Measurements from ENCODE around the gene PSMB11.
A peak's percentile ranks its signal among the peaks of the same experiment; 100 is the strongest.

PSMB11 gene

GRCh38 chr14:23069413-23069806, 27.4 kb downstream of the PSMB11 start:
- no peak for TF ChIP-seq EZH2 (IDR thresholded peaks at IDR 0.05; ENCODE audit: borderline replicate concordance, low read length)
- TF ChIP-seq, protein P1, sequence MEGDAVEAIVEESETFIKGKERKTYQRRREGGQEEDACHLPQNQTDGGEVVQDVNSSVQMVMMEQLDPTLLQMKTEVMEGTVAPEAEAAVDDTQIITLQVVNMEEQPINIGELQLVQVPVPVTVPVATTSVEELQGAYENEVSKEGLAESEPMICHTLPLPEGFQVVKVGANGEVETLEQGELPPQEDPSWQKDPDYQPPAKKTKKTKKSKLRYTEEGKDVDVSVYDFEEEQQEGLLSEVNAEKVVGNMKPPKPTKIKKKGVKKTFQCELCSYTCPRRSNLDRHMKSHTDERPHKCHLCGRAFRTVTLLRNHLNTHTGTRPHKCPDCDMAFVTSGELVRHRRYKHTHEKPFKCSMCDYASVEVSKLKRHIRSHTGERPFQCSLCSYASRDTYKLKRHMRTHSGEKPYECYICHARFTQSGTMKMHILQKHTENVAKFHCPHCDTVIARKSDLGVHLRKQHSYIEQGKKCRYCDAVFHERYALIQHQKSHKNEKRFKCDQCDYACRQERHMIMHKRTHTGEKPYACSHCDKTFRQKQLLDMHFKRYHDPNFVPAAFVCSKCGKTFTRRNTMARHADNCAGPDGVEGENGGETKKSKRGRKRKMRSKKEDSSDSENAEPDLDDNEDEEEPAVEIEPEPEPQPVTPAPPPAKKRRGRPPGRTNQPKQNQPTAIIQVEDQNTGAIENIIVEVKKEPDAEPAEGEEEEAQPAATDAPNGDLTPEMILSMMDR (IDR thresholded peaks at IDR 0.05; ENCODE audit: low read length), result no peak
- Histone ChIP-seq H3K4me1 (ENCODE audit: insufficient read depth, low read length, severe bottlenecking) (peaks cover 32% of the 10 kb centered on the region), H3K27ac (ENCODE audit: low read depth, low read length, poor library complexity, severe bottlenecking) (peak overlapping the region; percentile 3), H3K9me2 (ENCODE audit: low read depth, low read length) (no peaks in the 10 kb centered on the region), H3K36me3 (ENCODE audit: insufficient read depth, low read length) (peaks cover 57% of the 10 kb centered on the region), H3K79me2 (ENCODE audit: insufficient read depth, low read length) (peaks cover 11% of the 10 kb centered on the region), H3K27me3 (ENCODE audit: insufficient read depth, low read length) (no peaks in the 10 kb centered on the region), H4K20me1 (ENCODE audit: insufficient read depth, low read length) (no peaks in the 10 kb centered on the region), H3K9me3 (ENCODE audit: low read length) (no peaks in the 10 kb centered on the region), H3F3A (ENCODE audit: insufficient read depth, low read length) (no peaks in the 10 kb centered on the region), H3K9ac (ENCODE audit: low read length) (no peak overlapping the region; the same call in 1 of the 2 replicates), H3K4me2 (ENCODE audit: low read length) (peak overlapping the region; percentile 24), H2AFZ (ENCODE audit: low read length) (no peak overlapping the region), H3K4me3 (ENCODE audit: low read depth, low read length, poor library complexity, severe bottlenecking) (no peak overlapping the region)

DNA sequence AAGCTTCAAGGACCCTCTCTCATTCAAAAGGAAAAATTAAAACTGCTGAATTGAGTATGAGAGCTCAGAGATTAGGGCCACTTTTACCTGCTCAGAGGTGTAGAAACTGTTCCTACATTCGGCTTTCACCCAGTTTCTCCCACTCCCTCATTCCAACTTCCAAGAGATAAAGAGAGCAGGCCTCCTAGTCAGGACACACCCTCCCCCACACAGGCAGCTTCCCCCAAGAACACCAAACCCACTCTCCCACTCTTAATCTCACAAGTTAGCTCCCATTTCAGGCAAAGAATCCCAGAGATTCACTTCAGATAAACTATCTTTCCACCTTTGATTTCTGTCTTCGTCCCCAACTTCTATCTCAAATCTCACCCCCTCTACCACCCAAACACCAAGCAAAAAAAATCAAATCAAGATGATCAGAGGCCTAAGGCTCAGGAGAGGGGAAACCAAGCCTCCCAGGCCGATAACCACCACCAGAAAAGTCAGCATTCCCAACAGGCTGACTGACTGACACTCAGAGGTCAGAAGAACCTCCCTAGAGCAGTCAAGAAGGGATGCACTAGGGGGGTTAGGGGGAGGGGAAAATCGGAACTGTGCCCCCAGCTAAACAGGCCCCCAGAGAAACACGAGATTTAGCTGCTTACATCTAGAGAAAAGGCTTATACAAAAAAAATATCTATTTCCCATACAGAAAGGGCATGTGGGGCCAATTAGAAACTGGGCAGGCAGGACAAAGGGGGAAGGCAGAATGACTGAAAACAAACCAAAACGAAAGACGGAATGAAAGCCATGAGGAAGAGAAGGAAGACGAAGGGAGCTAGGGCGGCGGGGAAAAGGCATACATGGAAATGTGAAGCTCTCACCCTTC, 28.5 kb downstream of the PSMB11 start:
- H2AFZ ChIP-seq (ENCODE audit: low read length), result no peak overlapping the region
- no peaks in the 10 kb centered on the region for H3K9me3 ChIP-seq (ENCODE audit: low read length)
- peak overlapping the region; percentile 95 for H3K9ac ChIP-seq (ENCODE audit: low read length)
- peak overlapping the region; percentile 51 for H3K27ac ChIP-seq (ENCODE audit: low read depth, low read length, poor library complexity, severe bottlenecking)
- H3K4me2 ChIP-seq (ENCODE audit: low read length), result peak overlapping the region; percentile 97
- H3K36me3 ChIP-seq (ENCODE audit: insufficient read depth, low read length), result peaks cover 56% of the 10 kb centered on the region
- peaks cover 32% of the 10 kb centered on the region for H3K4me1 ChIP-seq (ENCODE audit: insufficient read depth, low read length, severe bottlenecking)
- H3K9me2 ChIP-seq (ENCODE audit: low read depth, low read length), result no peaks in the 10 kb centered on the region
- H3K4me3 ChIP-seq (ENCODE audit: low read depth, low read length, poor library complexity, severe bottlenecking), result peak overlapping the region; percentile 87
- no peaks in the 10 kb centered on the region for H3F3A ChIP-seq (ENCODE audit: insufficient read depth, low read length)
- TF ChIP-seq EZH2 (IDR thresholded peaks at IDR 0.05; ENCODE audit: borderline replicate concordance, low read length), result no peak
- TF ChIP-seq, protein P1 (IDR thresholded peaks at IDR 0.05; ENCODE audit: low read length), result no peak
- no peaks in the 10 kb centered on the region for H3K27me3 ChIP-seq (ENCODE audit: insufficient read depth, low read length)
- no peaks in the 10 kb centered on the region for H4K20me1 ChIP-seq (ENCODE audit: insufficient read depth, low read length)
- peaks cover 11% of the 10 kb centered on the region for H3K79me2 ChIP-seq (ENCODE audit: insufficient read depth, low read length)

- Histone ChIP-seq H3K9me3 (ENCODE audit: low read length) (no peaks in the 10 kb centered on the region), H4K20me1 (ENCODE audit: insufficient read depth, low read length) (no peaks in the 10 kb centered on the region), H3K79me2 (ENCODE audit: insufficient read depth, low read length) (peaks cover 11% of the 10 kb centered on the region), H3K9ac (ENCODE audit: low read length) (peak overlapping the region; percentile 95), H3K9me2 (ENCODE audit: low read depth, low read length) (no peaks in the 10 kb centered on the region), H3K27ac (ENCODE audit: low read depth, low read length, poor library complexity, severe bottlenecking) (peak overlapping the region; percentile 51), H3K27me3 (ENCODE audit: insufficient read depth, low read length) (no peaks in the 10 kb centered on the region), H3K36me3 (ENCODE audit: insufficient read depth, low read length) (peaks cover 55% of the 10 kb centered on the region), H2AFZ (ENCODE audit: low read length) (no peak overlapping the region), H3K4me3 (ENCODE audit: low read depth, low read length, poor library complexity, severe bottlenecking) (peak overlapping the region; percentile 87), H3K4me2 (ENCODE audit: low read length) (peak overlapping the region; percentile 97), H3F3A (ENCODE audit: insufficient read depth, low read length) (no peaks in the 10 kb centered on the region), H3K4me1 (ENCODE audit: insufficient read depth, low read length, severe bottlenecking) (peaks cover 32% of the 10 kb centered on the region)
- TF ChIP-seq EZH2 (IDR thresholded peaks at IDR 0.05; ENCODE audit: borderline replicate concordance, low read length), result no peak
- TF ChIP-seq, protein P1 (IDR thresholded peaks at IDR 0.05; ENCODE audit: low read length), result no peak
Observed at GRCh38 chr14:23071244-23071920, 29.4 kb downstream of the PSMB11 start.

Measured in OCI-LY1 (cell line).